Brain microvascular endothelial cell (primary cell): ENCODE data around the gene CCDC184.
"Not testable (repeated sequence)": the region's sequence is repeated elsewhere in the genome, so short reads cannot be mapped to it uniquely, and the experiment has no call there.

Experiments
- DNase-seq: peaks from one replicate; pipeline ENCODE4 v3.0.0-alpha.2; 2020
- H3K27ac ChIP-seq: fragments of 250-450 bp; sonication (Bioruptor Pico); 2 replicates; pipeline ENCODE4 v1.5.1; 2020; ENCODE audit warnings: mild to moderate bottlenecking, moderate library complexity
- H3K27me3 ChIP-seq: fragments of 250-450 bp; sonication (Bioruptor Pico); replicated peaks from 2 replicates; pipeline ENCODE4 v1.5.1; 2020; ENCODE audit warnings: mild to moderate bottlenecking
- H3K36me3 ChIP-seq: fragments of 250-450 bp; sonication (Bioruptor Pico); replicated peaks from 2 replicates; pipeline ENCODE4 v1.5.1; 2020; ENCODE audit warnings: mild to moderate bottlenecking
- H3K4me3 ChIP-seq: 2 replicates; pipeline ENCODE4 v1.5.1; 2011; ENCODE audit warnings: low read depth, mild to moderate bottlenecking, control low read depth, low read length, moderate library complexity
- in situ Hi-C: cut with HindIII; loops from 2 replicates; pipeline ENCODE4 v1.10.0; 2017; ENCODE audit warnings: low sequenced_read_pairs, low pct_ligation_motif_present
- TF ChIP-seq, protein P1 (sequence below): IDR thresholded peaks from 2 replicates; pipeline ENCODE4 v1.5.1; 2011; ENCODE audit warnings: low read depth, mild to moderate bottlenecking, moderate library complexity, low read length, control low read depth, inconsistent platforms; ENCODE audit errors: missing control alignments

CCDC184 gene

DNA sequence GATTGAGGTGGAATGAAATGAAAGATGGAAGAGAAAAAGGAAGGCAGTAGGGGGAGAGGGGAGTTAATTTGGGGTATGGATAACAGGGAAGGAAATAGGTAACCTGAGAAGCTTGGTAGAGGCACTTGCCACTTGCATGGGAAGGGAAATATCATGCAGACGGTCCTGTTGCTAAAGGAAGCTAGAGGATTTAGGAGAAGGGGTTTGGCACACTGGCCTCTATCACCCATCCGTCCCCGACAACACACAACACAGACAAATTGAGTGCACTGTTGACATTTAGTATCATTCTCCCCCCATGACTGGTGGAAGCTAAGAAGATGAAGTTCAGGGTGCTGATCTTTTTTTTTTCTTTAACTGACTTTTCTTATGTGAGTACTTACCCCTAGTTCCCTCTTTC is 17.6 kb downstream of the CCDC184 start:
- Histone ChIP-seq H3K36me3 (no peaks in the 10 kb centered on the region), H3K27me3 (no peaks in the 10 kb centered on the region), H3K27ac (no peak overlapping the region), H3K4me3 (no peak overlapping the region)
- in situ Hi-C loops = no loop called here
- TF ChIP-seq, protein P1, sequence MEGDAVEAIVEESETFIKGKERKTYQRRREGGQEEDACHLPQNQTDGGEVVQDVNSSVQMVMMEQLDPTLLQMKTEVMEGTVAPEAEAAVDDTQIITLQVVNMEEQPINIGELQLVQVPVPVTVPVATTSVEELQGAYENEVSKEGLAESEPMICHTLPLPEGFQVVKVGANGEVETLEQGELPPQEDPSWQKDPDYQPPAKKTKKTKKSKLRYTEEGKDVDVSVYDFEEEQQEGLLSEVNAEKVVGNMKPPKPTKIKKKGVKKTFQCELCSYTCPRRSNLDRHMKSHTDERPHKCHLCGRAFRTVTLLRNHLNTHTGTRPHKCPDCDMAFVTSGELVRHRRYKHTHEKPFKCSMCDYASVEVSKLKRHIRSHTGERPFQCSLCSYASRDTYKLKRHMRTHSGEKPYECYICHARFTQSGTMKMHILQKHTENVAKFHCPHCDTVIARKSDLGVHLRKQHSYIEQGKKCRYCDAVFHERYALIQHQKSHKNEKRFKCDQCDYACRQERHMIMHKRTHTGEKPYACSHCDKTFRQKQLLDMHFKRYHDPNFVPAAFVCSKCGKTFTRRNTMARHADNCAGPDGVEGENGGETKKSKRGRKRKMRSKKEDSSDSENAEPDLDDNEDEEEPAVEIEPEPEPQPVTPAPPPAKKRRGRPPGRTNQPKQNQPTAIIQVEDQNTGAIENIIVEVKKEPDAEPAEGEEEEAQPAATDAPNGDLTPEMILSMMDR = no peak
- DNase-seq = no peak

DNA sequence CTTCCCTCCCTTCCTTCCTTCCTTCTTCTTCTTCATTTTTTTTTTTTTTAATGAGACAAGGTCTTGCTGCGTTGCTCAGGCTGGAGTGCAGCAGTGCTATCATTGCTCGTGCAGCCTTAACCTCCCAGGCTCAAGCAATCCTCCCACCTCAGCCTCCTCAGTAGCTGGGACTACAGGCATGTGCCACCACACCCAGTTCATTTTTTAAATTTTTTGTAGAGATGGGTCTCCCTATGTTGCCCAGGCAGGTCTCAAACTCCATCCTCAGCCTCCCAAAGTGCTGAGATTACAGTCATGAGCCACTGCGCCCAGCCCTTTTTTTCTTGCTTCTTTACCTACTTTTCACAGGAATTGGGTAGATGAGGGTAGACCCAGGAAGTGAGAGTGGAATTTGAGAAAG is 18.1 kb downstream of the CCDC184 start:
- Histone ChIP-seq H3K4me3 (no peak overlapping the region), H3K27ac (no peak overlapping the region), H3K27me3 (no peaks in the 10 kb centered on the region), H3K36me3 (no peaks in the 10 kb centered on the region)
- DNase-seq = no peak
- TF ChIP-seq, protein P1 = no peak
- in situ Hi-C loops = no loop called here

DNA sequence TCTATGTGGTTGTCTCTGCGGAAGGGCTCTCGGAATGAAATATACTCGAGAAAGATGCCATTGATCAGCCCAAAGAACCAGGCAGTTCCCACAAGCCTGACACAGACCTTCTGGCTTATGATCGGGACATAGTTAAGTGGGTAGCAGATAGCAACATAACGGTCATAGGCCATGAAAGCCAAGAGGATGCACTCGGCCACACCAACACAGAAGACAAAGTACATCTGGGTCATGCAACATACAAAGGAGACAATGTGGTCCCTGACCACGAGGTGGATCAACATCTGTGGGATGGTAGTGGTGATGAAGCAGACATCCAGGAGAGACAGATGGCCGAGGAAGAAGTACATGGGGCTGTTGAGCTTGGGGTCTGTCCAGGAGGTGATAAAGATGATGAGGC is 19.3 kb downstream of the CCDC184 start:
- H3K27ac ChIP-seq = no peak overlapping the region
- TF ChIP-seq, protein P1 = no peak
- in situ Hi-C loops = no loop called here
- H3K36me3 ChIP-seq = no peaks in the 10 kb centered on the region
- DNase-seq = no peak
- no peaks in the 10 kb centered on the region for H3K27me3 ChIP-seq
- no peak overlapping the region for H3K4me3 ChIP-seq

DNA sequence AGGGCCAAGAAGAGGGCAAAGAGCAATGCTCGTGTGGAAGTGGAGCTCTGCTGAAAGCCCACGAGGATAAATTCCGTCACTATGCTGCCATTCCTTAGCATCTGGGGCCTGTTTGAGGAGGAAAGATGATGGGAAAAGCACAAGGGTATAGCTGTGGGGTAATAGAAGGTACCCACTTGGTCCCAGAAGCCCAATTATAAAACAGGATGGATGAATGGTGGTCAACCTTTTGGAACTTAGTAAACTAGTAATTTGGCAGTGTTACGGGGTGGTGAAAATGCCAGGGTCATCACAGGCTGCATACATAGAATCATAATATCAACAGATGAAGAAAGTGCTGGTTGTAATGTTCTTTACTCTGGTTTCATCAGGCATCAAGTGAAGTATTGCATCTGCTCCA is 19.7 kb downstream of the CCDC184 start, which contains the start of gene OR10AD1:
Gene OR10AD1 (minus strand): TSS at position 101 of the 400 bp plus-strand sequence. CDS start 0 bp downstream, at position 101.
- no peak within 1 kb of the TSS for H3K4me3 ChIP-seq
- in situ Hi-C loops = no loop called here
- TF ChIP-seq, protein P1 = no peak
- DNase-seq = no peak
- no peaks in the 10 kb centered on the region for H3K27me3 ChIP-seq
- no peaks in the 10 kb centered on the region for H3K36me3 ChIP-seq
- no peak within 1 kb of the TSS for H3K27ac ChIP-seq

DNA sequence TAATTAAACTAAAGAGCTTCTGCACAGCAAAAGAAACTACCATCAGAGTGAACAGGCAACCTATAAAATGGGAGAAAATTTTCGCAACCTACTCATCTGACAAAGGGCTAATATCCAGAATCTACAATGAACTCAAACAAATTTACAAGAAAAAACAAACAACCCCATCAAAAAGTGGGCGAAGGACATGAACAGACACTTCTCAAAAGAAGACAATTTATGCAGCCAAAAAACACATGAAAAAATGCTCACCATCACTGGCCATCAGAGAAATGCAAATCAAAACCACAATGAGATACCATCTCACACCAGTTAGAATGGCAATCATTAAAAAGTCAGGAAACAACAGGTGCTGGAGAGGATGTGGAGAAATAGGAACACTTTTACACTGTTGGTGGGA is 26.1 kb downstream of the CCDC184 start:
- H3K36me3 ChIP-seq, in situ Hi-C loops, H3K27me3 ChIP-seq, DNase-seq, H3K27ac ChIP-seq, H3K4me3 ChIP-seq: not testable (repeated sequence)

DNA sequence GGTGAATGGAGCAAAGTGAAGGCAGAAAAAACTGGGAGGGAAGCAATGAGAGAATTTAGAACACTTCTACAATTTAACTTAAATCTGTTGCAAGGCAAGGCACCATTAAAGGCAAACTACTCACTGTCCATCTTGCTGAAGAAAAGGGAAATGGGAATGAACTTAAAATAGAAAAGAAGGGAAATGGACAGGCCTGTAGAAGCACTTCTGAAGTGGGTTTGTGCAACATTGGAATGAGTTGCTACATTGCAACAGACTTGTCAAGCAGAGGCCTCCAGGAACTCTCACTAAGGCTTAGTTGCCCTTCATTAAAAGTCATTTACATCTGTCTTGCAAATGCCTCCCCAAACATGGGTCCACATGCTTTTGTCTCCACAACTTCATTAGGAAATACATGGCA is 33.3 kb downstream of the CCDC184 start:
- Histone ChIP-seq H3K36me3 (no peaks in the 10 kb centered on the region), H3K27me3 (peaks cover 3% of the 10 kb centered on the region), H3K4me3 (no peak overlapping the region), H3K27ac (no peak overlapping the region)
- TF ChIP-seq, protein P1 = no peak
- in situ Hi-C loops = no loop called here
- DNase-seq = no peak
